Gastrocnemius medialis (tissue), 4 donors: ENCODE results near the gene KCNT1. TPM values are rescaled to one million over a fixed set of nuclear protein-coding genes. Genes with fewer than 3 reads are reported as not detected.

ENCODE experiments used
- ATAC-seq, 2 donors: fragments of 150-250 bp; one replicate each; pipeline ENCODE4 v1.9.1; 2016
- DNase-seq, 2 donors: peaks; one replicate each; pipeline ENCODE4 v3.0.0-alpha.2; 2019
- H3K27ac ChIP-seq, 4 donors: fragments of 200-600 bp; sonication (generic); 1 replicate in 1 of 4; 2 replicates in 3 of 4; pipeline ENCODE4 v1.5.1; 2016 to 2018; ENCODE audit warnings: mild to moderate bottlenecking in 2 of 4, moderate library complexity in 1 of 4
- H3K27me3 ChIP-seq, 3 donors: fragments of 200-600 bp; sonication (generic) in 2 of 3; 1 replicate in 1 of 3; 2 replicates in 2 of 3; pipeline versions ENCODE4 v1.5.1 to v1.6.0; 2016 to 2019; ENCODE audit warnings: mild to moderate bottlenecking in 1 of 3, moderate library complexity in 1 of 3
- H3K36me3 ChIP-seq, 2 donors: fragments of 200-600 bp; sonication (generic) in 1 of 2; one replicate each; pipeline ENCODE4 v1.5.1; 2017 to 2018
- H3K4me1 ChIP-seq, 2 donors: fragments of 200-600 bp; sonication (generic) in 1 of 2; one replicate each; pipeline ENCODE4 v1.5.1; 2016 to 2017; ENCODE audit warnings: mild to moderate bottlenecking in 2 of 2
- H3K4me3 ChIP-seq, 4 donors: fragments of 200-600 bp; sonication (generic) in 3 of 4; 1 replicate in 1 of 4; 2 replicates in 3 of 4; pipeline ENCODE4 v1.5.1; 2016 to 2019; ENCODE audit warnings: mild to moderate bottlenecking in 2 of 4
- H3K9me3 ChIP-seq, 3 donors: fragments of 200-600 bp; sonication (generic) in 2 of 3; 1 replicate in 1 of 3; 2 replicates in 2 of 3; pipeline ENCODE4 v1.5.1; 2016 to 2019
- CTCF ChIP-seq, 5 experiments: fragments of 450-650 bp in 3 of 5; fragments of 200-600 bp in 2 of 5; sonication (generic) in 2 of 5; IDR thresholded peaks in 4 of 5; conservative IDR thresholded peaks in 1 of 5; 1 replicate in 4 of 5; 2 replicates in 1 of 5; pipeline ENCODE4 v1.5.1; 2016 to 2019; ENCODE audit warnings: antibody characterized with exemption in 5 of 5, mild to moderate bottlenecking in 3 of 5, moderate library complexity in 3 of 5
- POLR2A ChIP-seq, 2 donors: fragments of 450-650 bp; IDR thresholded peaks; one replicate each; pipeline ENCODE4 v1.6.1; 2017; ENCODE audit warnings: antibody characterized with exemption in 2 of 2, mild to moderate bottlenecking in 2 of 2, moderate library complexity in 2 of 2
- in situ Hi-C, 4 donors: fragments of 200-750 bp; cut with MboI; loops; one replicate each; pipeline versions ENCODE4 v1.15.0 to v1.8.0; 2017; ENCODE audit warnings: low sequenced_read_pairs in 4 of 4
- intact Hi-C: fragments of 100-400 bp; cut with DNase I; formaldehyde crosslinking; loops from one replicate; pipeline ENCODE4 v1.15.1; 2023; ENCODE audit warnings: low total_unique reads
- total RNA-seq, 4 donors: library from RNA; depleted of rRNA; stranded (reverse); fragments of >200 nt; gene quantifications; one replicate each; pipeline versions ENCODE4 v1.1.0 to v1.2.3, GENCODE V29; 2016

Gene KCNT1
- total RNA-seq, 4 donors from 2014 or later: 2.3 to 8.7 (median 5.3) TPM

GRCh38 chr9:135815413-135815812 lies 113.4 kb downstream of the KCNT1 start:
- DNase-seq (no peak), ATAC-seq (no peak)
- intact Hi-C loops: no loop called here
- Histone ChIP-seq H3K27me3 (no peaks in the 10 kb centered on the region), H3K4me3 (no peak overlapping the region), H3K9me3 (no peaks in the 10 kb centered on the region), H3K4me1 (no peaks in the 10 kb centered on the region), H3K27ac (no peak overlapping the region), H3K36me3 (peaks cover 0 to 86% of the 10 kb centered on the region in 2 donors)
- TF ChIP-seq CTCF (IDR thresholded peaks at IDR 0.05 in 4 of 5, conservative IDR thresholded peaks at IDR 0.05 in 1 of 5) (no peak), POLR2A (IDR thresholded peaks at IDR 0.05) (no peak)
- in situ Hi-C loops: no loop called here

- Histone ChIP-seq H3K9me3 (no peaks in the 10 kb centered on the region), H3K27ac (no peak overlapping the region), H3K36me3 (peaks cover 0 to 86% of the 10 kb centered on the region in 2 donors), H3K27me3 (no peaks in the 10 kb centered on the region), H3K4me3 (no peak overlapping the region), H3K4me1 (no peaks in the 10 kb centered on the region)
- DNase-seq (no peak), ATAC-seq (no peak)
- in situ Hi-C loops: no loop called here
- TF ChIP-seq CTCF (IDR thresholded peaks at IDR 0.05 in 4 of 5, conservative IDR thresholded peaks at IDR 0.05 in 1 of 5): no peak
- no peak for TF ChIP-seq POLR2A (IDR thresholded peaks at IDR 0.05)
- intact Hi-C loops: no loop called here
These were observed 114.1 kb downstream of the KCNT1 start for GRCh38 chr9:135815830-135816650.

GRCh38 chr9:135816651-135816970 lies 114.6 kb downstream of the KCNT1 start:
- no peaks in the 10 kb centered on the region for H3K9me3 ChIP-seq
- intact Hi-C loops (no loop called here), in situ Hi-C loops (no loop called here)
- H3K4me1 ChIP-seq: no peaks in the 10 kb centered on the region
- H3K4me3 ChIP-seq: no peak overlapping the region
- DNase-seq (no peak), ATAC-seq (no peak)
- H3K27me3 ChIP-seq: no peaks in the 10 kb centered on the region
- no peak overlapping the region for H3K27ac ChIP-seq
- TF ChIP-seq CTCF (IDR thresholded peaks at IDR 0.05 in 4 of 5, conservative IDR thresholded peaks at IDR 0.05 in 1 of 5): no peak
- TF ChIP-seq POLR2A (IDR thresholded peaks at IDR 0.05): no peak
- peaks cover 0 to 88% of the 10 kb centered on the region in 2 donors for H3K36me3 ChIP-seq

- intact Hi-C loops (no loop called here), in situ Hi-C loops (no loop called here)
- TF ChIP-seq POLR2A (IDR thresholded peaks at IDR 0.05) (no peak), CTCF (IDR thresholded peaks at IDR 0.05 in 4 of 5, conservative IDR thresholded peaks at IDR 0.05 in 1 of 5) (no peak)
- Histone ChIP-seq H3K27ac (no peak overlapping the region), H3K4me1 (no peaks in the 10 kb centered on the region), H3K9me3 (no peaks in the 10 kb centered on the region), H3K27me3 (no peaks in the 10 kb centered on the region), H3K4me3 (no peak overlapping the region), H3K36me3 (peaks cover 0 to 96% of the 10 kb centered on the region in 2 donors)
- ATAC-seq (no peak), DNase-seq (no peak)
These were observed 116.1 kb downstream of the KCNT1 start for GRCh38 chr9:135817951-135818717.
